ENCODE data around the gene VSTM4.

The VSTM4 gene

GRCh38 chr10:49109669-49110340 is 5.5 kb downstream of the VSTM4 start:
- H3K27me3 ChIP-seq (ENCODE audit: insufficient read depth, low read depth, severe bottlenecking): peaks cover 11% of the 10 kb centered on the region
- TF ChIP-seq CTCF (IDR thresholded peaks at IDR 0.05; ENCODE audit: low read depth, low read length): no peak
- no peak for DNase-seq
- H3K36me3 ChIP-seq: no peaks in the 10 kb centered on the region
- no peak overlapping the region for H3K27ac ChIP-seq
- H3K9me3 ChIP-seq (ENCODE audit: severe bottlenecking): no peaks in the 10 kb centered on the region
- no peak overlapping the region for H3K4me3 ChIP-seq (ENCODE audit: low read depth, low read length)

GRCh38 chr10:49108656-49109055 is 6.7 kb downstream of the VSTM4 start:
- H3K9me3 ChIP-seq (ENCODE audit: severe bottlenecking): no peaks in the 10 kb centered on the region
- no peak for TF ChIP-seq CTCF (IDR thresholded peaks at IDR 0.05; ENCODE audit: low read depth, low read length)
- no peak overlapping the region for H3K4me3 ChIP-seq (ENCODE audit: low read depth, low read length)
- DNase-seq: no peak
- H3K27me3 ChIP-seq (ENCODE audit: insufficient read depth, low read depth, severe bottlenecking): peaks cover 8% of the 10 kb centered on the region
- no peaks in the 10 kb centered on the region for H3K36me3 ChIP-seq
- H3K27ac ChIP-seq: no peak overlapping the region

GRCh38 chr10:49107887-49108267 is 7.4 kb downstream of the VSTM4 start:
- no peaks in the 10 kb centered on the region for H3K36me3 ChIP-seq
- peaks cover 15% of the 10 kb centered on the region for H3K27me3 ChIP-seq (ENCODE audit: insufficient read depth, low read depth, severe bottlenecking)
- no peak for DNase-seq
- no peak for TF ChIP-seq CTCF (IDR thresholded peaks at IDR 0.05; ENCODE audit: low read depth, low read length)
- H3K4me3 ChIP-seq (ENCODE audit: low read depth, low read length): no peak overlapping the region
- H3K9me3 ChIP-seq (ENCODE audit: severe bottlenecking): no peaks in the 10 kb centered on the region
- H3K27ac ChIP-seq: no peak overlapping the region

- Histone ChIP-seq H3K27me3 (ENCODE audit: insufficient read depth, low read depth, severe bottlenecking) (peaks cover 11% of the 10 kb centered on the region), H3K9me3 (ENCODE audit: severe bottlenecking) (no peaks in the 10 kb centered on the region), H3K4me3 (ENCODE audit: low read depth, low read length) (no peak overlapping the region), H3K27ac (no peak overlapping the region), H3K36me3 (no peaks in the 10 kb centered on the region)
- no peak for DNase-seq
- no peak for TF ChIP-seq CTCF (IDR thresholded peaks at IDR 0.05; ENCODE audit: low read depth, low read length)
These were observed 8.0 kb downstream of the VSTM4 start for GRCh38 chr10:49107111-49107886.

- H3K9me3 ChIP-seq (ENCODE audit: severe bottlenecking): no peaks in the 10 kb centered on the region
- H3K27me3 ChIP-seq (ENCODE audit: insufficient read depth, low read depth, severe bottlenecking): peaks cover 11% of the 10 kb centered on the region
- no peaks in the 10 kb centered on the region for H3K36me3 ChIP-seq
- H3K27ac ChIP-seq: no peak overlapping the region
- no peak for TF ChIP-seq CTCF (IDR thresholded peaks at IDR 0.05; ENCODE audit: low read depth, low read length)
- no peak overlapping the region for H3K4me3 ChIP-seq (ENCODE audit: low read depth, low read length)
- DNase-seq: no peak
These were observed 8.9 kb downstream of the VSTM4 start for GRCh38 chr10:49106451-49106850.

Data from WERI-Rb-1 (cell line).